Aorta (tissue), 5 donors: ENCODE data around the gene FRMD7. TPM values are rescaled to one million over a fixed set of nuclear protein-coding genes. Genes with fewer than 3 reads are reported as not detected.
"Not testable (repeated sequence)": the region's sequence is repeated elsewhere in the genome, so short reads cannot be mapped to it uniquely, and the experiment has no call there.

ENCODE experiments used
- ATAC-seq: fragments of 200-7000 bp; cut with Tn5 transposase; one replicate; pipeline ENCODE4 v1.9.1; 2022; ENCODE audit warnings: moderate library complexity; ENCODE audit not compliant: low FRiP score
- DNase-seq, 2 donors: peaks; one replicate each; pipeline ENCODE4 v3.0.0-alpha.2; 2020
- H3K27ac ChIP-seq, 2 donors: one replicate each; pipeline ENCODE4 v1.5.1; 2013; ENCODE audit warnings: low read length in 2 of 2, mild to moderate bottlenecking in 2 of 2, moderate library complexity in 2 of 2, control low read depth in 1 of 2, inconsistent platforms in 1 of 2, low read depth in 1 of 2
- H3K27me3 ChIP-seq, 2 donors: one replicate each; pipeline ENCODE4 v1.6.1; 2013; ENCODE audit warnings: control low read depth in 1 of 2, low read length in 1 of 2, mild to moderate bottlenecking in 1 of 2, moderate library complexity in 1 of 2; ENCODE audit not compliant: insufficient read depth in 2 of 2, control insufficient read depth in 1 of 2
- H3K36me3 ChIP-seq, 2 donors: one replicate each; pipeline ENCODE4 v1.6.1; 2013; ENCODE audit warnings: control low read depth in 1 of 2, low read length in 1 of 2, mild to moderate bottlenecking in 1 of 2; ENCODE audit not compliant: insufficient read depth in 2 of 2, control insufficient read depth in 1 of 2
- H3K4me1 ChIP-seq, 2 donors: one replicate each; pipeline ENCODE4 v1.6.1; 2013; ENCODE audit warnings: low read length in 2 of 2, control low read depth in 1 of 2, mild to moderate bottlenecking in 1 of 2, moderate library complexity in 1 of 2; ENCODE audit not compliant: insufficient read depth in 2 of 2, control insufficient read depth in 1 of 2
- H3K4me3 ChIP-seq, 2 donors: one replicate each; pipeline ENCODE4 v1.5.1; 2013; ENCODE audit warnings: low read length in 2 of 2, control low read depth in 1 of 2, mild to moderate bottlenecking in 1 of 2
- H3K9me3 ChIP-seq: one replicate; pipeline ENCODE4 v1.6.1; 2013; ENCODE audit warnings: mild to moderate bottlenecking, low read length; ENCODE audit not compliant: control insufficient read depth
- WGBS, 2 donors: extraction: QIAGEN DNeasy Blood & Tissue Kit; methylation state at CpG; one replicate each; pipeline ENCODE4 v1.1.7; 2013; 5-methylcytosine and 5-hydroxymethylcytosine counted together
- intact Hi-C, 2 donors: fragments of 100-400 bp; cut with DNase I; formaldehyde crosslinking; loops; one replicate each; pipeline versions ENCODE4 v1.14.2 to v1.15.0; 2022
- polyA plus RNA-seq, 2 donors: library from polyadenylated mRNA; stranded (reverse); fragments of 200-250 nt; gene quantifications; one replicate each; pipeline ENCODE4 v1.2.3, GENCODE V29; 2013
- total RNA-seq, 2 donors: library from RNA; stranded (reverse); fragmentation: NEBNext Ultra II Directional; extraction: Animal tissue kit (Norgen Biotek cat#: 25700); gene quantifications; one replicate each; pipeline ENCODE4 v1.2.1, GENCODE V29; 2021
- donor health status: healthy with polysubstance abuse.
- donor health status: Bipolar disorder and iron deficiency.
- donor health status: DM: no; HTN: no; CAD: no.
- donor health status: DM: no; HTN: no; CAD: no.
- donor health status: DM: yes; HTN: yes; CAD: no.

FRMD7 gene
- total and polyA plus RNA-seq, 4 donors: 0.18 to 1.0 TPM; not detected in 2

DNA sequence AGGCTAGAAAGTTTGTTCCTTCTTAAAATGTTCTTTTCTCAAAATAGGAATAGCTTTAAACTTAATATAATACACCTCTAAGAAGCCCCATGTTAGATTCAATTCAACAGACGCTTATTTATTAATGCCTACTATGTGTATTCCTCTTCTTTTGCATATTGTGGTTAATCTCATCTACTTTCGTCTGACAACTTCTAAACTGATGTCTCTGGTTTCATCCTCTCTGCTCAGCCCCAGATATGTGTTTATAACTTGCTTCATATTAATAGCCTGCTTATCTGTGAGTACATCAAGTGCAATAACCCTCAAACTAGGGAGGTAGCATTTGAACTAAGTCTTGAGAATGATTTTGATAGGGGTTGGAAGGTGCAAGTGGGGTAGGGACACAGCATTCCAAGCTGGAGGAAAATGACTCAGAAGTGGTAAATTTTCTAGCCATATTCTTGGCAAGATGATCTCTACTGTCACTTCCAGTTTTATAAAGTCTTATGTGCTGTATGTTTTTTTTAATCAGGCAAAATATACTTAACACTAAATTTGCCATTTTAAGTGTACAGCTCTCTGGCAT lies 67.8 kb downstream of the FRMD7 start:
- Histone ChIP-seq H3K27ac (no peak overlapping the region), H3K36me3 (no peaks in the 10 kb centered on the region), H3K9me3 (no peaks in the 10 kb centered on the region), H3K4me1 (no peaks in the 10 kb centered on the region), H3K27me3 (no peaks in the 10 kb centered on the region), H3K4me3 (no peak overlapping the region)
- DNase-seq: no peak
- no peak for ATAC-seq
- intact Hi-C loops: no loop called here
- WGBS, 2 donors: 62 to 91% methylated on average over 2 of the region's 2 CpGs

DNA sequence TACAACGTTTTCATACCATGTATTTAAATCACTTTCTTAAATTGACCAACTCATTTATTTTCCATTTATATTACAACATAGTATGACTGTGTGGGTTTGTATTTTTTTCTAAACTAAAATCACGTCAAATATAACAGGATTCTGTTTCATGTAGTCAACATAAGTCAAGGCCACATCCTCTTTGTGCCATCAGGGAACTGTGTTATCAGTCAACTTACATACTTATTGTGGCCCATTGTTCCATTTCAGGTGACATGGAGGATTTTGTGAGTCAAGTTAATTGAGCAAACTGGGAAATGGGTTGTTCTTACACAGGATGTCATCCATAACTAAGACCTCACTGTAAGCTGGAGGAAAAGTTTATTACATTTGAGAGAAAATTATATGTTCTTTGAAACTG lies 68.8 kb downstream of the FRMD7 start:
- no peak for ATAC-seq
- WGBS, 2 donors: 52 to 91% methylated on average over 2 of the region's 2 CpGs
- intact Hi-C loops: no loop called here
- Histone ChIP-seq H3K9me3 (no peaks in the 10 kb centered on the region), H3K4me3 (no peak overlapping the region), H3K4me1 (no peaks in the 10 kb centered on the region), H3K27ac (no peak overlapping the region), H3K27me3 (no peaks in the 10 kb centered on the region), H3K36me3 (no peaks in the 10 kb centered on the region)
- no peak for DNase-seq

DNA sequence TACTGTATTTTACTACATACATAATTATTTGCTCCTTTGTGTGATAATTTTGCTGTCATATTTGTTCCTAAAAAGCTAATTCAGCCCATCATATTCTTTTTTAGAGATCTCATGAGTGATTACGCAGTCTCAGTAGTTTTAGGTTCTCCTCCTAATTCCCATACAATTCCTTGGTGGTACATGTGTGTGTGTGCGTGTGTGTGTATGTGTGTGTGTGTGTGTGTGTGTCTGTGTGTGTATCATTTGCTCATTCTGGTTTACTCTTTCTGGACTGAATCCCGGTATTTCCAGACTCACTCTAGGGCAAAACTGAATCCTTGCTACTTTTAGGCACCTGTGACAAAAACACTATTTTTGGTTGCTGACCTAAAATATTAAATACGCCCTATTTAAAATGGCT lies 69.8 kb downstream of the FRMD7 start:
- intact Hi-C loops: no loop called here
- no peak for ATAC-seq
- 78 to 94% methylated on average over 4 of the region's 4 CpGs for WGBS, 2 donors

GRCh38 chrX:132051778-132052177 lies 76.0 kb downstream of the FRMD7 start:
- DNase-seq, H3K27ac ChIP-seq, H3K9me3 ChIP-seq, H3K4me1 ChIP-seq, H3K4me3 ChIP-seq, intact Hi-C loops, H3K27me3 ChIP-seq, H3K36me3 ChIP-seq, ATAC-seq: not testable (repeated sequence)

More for the DNA sequence above, 69.8 kb downstream of the FRMD7 start:
- no peak overlapping the region for H3K27ac ChIP-seq
- no peaks in the 10 kb centered on the region for H3K36me3 ChIP-seq
- H3K9me3 ChIP-seq: no peaks in the 10 kb centered on the region
- H3K4me3 ChIP-seq: no peak overlapping the region
- no peaks in the 10 kb centered on the region for H3K4me1 ChIP-seq
- H3K27me3 ChIP-seq: no peaks in the 10 kb centered on the region
- DNase-seq: no peak

- H3K27me3 ChIP-seq: no peaks in the 10 kb centered on the region
- no peaks in the 10 kb centered on the region for H3K9me3 ChIP-seq
- no peak overlapping the region for H3K27ac ChIP-seq
- H3K4me1 ChIP-seq: no peaks in the 10 kb centered on the region
- ATAC-seq (no peak), DNase-seq (no peak)
- WGBS, 2 donors: 45 to 54% methylated on average over 2 of the region's 2 CpGs
- H3K4me3 ChIP-seq: no peak overlapping the region
- intact Hi-C loops: no loop called here
- H3K36me3 ChIP-seq: no peaks in the 10 kb centered on the region
These were observed 81.3 kb downstream of the FRMD7 start for GRCh38 chrX:132046533-132046932.

DNA sequence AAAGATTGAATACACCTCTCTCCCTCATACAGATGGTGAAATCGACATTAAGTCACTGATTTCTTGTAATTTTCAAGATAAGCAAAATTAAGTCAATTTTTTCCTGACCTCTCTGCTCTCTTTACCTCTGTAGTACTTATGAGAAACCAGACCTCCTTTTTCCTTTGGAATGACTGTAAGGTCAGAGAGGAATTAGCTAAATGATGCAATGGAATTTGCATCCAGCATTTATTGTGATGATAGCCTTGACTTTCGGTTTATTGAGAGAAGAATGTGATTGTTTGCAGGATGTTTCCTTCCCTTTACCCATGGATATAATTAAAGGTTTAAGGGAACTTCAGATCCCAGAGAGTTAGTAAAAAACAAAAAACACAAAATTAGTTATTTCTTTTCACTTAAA lies 82.4 kb downstream of the FRMD7 start:
- ATAC-seq: no peak
- 53 to 74% methylated on average over 2 of the region's 2 CpGs for WGBS, 2 donors

DNA sequence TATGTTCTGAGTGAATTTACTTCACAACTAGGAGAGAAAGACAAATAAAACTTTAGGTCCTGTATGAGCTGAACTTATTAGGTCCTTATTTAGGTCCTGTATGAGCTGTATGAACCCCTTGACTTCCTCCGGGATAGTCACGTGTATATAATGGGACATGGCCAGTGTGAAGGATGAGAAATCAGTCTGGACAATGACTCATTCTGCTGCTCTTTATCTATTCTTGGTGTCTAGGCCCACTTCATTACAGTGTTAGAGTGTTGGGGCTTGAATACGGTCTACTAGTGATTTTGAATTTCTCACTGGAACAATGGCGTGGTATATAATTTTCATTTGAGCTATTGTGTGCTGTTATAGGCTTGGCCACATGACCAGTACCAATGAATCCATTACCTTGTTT lies 82.9 kb downstream of the FRMD7 start:
- ATAC-seq: no peak
- no peak for DNase-seq
- H3K9me3 ChIP-seq: no peaks in the 10 kb centered on the region
- no peaks in the 10 kb centered on the region for H3K4me1 ChIP-seq
- H3K27me3 ChIP-seq: no peaks in the 10 kb centered on the region
- H3K4me3 ChIP-seq: no peak overlapping the region
- no peak overlapping the region for H3K27ac ChIP-seq
- no peaks in the 10 kb centered on the region for H3K36me3 ChIP-seq
- intact Hi-C loops: no loop called here
- WGBS, 2 donors: 80 to 92% methylated on average over 4 of the region's 4 CpGs

More for the DNA sequence above, 82.4 kb downstream of the FRMD7 start:
- H3K27me3 ChIP-seq: no peaks in the 10 kb centered on the region
- intact Hi-C loops: no loop called here
- DNase-seq: no peak
- no peak overlapping the region for H3K27ac ChIP-seq
- no peak overlapping the region for H3K4me3 ChIP-seq
- no peaks in the 10 kb centered on the region for H3K9me3 ChIP-seq
- H3K36me3 ChIP-seq: no peaks in the 10 kb centered on the region
- H3K4me1 ChIP-seq: no peaks in the 10 kb centered on the region

- intact Hi-C loops: no loop called here
- 54 to 94% methylated on average over 2 of the region's 2 CpGs for WGBS, 2 donors
- H3K9me3 ChIP-seq: no peaks in the 10 kb centered on the region
These were observed 83.8 kb downstream of the FRMD7 start for GRCh38 chrX:132043977-132044376.

GRCh38 chrX:132041015-132041414 lies 86.8 kb downstream of the FRMD7 start:
- intact Hi-C loops: no loop called here
- no peak overlapping the region for H3K27ac ChIP-seq
- ATAC-seq: no peak

More at GRCh38 chrX:132043977-132044376, 83.8 kb downstream of the FRMD7 start:
- Histone ChIP-seq H3K36me3 (no peaks in the 10 kb centered on the region), H3K4me1 (no peaks in the 10 kb centered on the region), H3K27me3 (no peaks in the 10 kb centered on the region), H3K4me3 (no peak overlapping the region), H3K27ac (no peak overlapping the region)
- no peak for DNase-seq
- no peak for ATAC-seq

More at GRCh38 chrX:132041015-132041414, 86.8 kb downstream of the FRMD7 start:
- no peak for DNase-seq
- no peaks in the 10 kb centered on the region for H3K9me3 ChIP-seq
- no peak overlapping the region for H3K4me3 ChIP-seq
- no peaks in the 10 kb centered on the region for H3K4me1 ChIP-seq
- WGBS, 2 donors: 76 to 95% methylated on average over 4 of the region's 4 CpGs
- H3K27me3 ChIP-seq: no peaks in the 10 kb centered on the region
- no peaks in the 10 kb centered on the region for H3K36me3 ChIP-seq
